ENCODE results near the gene PRMT7. TPM values are rescaled to one million over a fixed set of nuclear protein-coding genes. Genes with fewer than 3 reads are reported as not detected.

The PRMT7 gene
- total RNA-seq, 1 experiment from 2014 or later: 59.3 TPM

GRCh38 chr16:68290450-68290849 is 20.4 kb upstream of the PRMT7 start (continued):
- no peak for TF ChIP-seq ATF6 (CRISPR knock-in tag; IDR thresholded peaks at IDR 0.05)
- no peak for TF ChIP-seq E2F4 (CRISPR knock-in tag; IDR thresholded peaks at IDR 0.05; ENCODE audit: borderline replicate concordance, low read depth)
- TF ChIP-seq TEAD4 (CRISPR knock-in tag; IDR thresholded peaks at IDR 0.05): no peak
- TF ChIP-seq JAZF1 (CRISPR knock-in tag; IDR thresholded peaks at IDR 0.05): no peak

- H3K27me3 Mint-ChIP-seq (ENCODE audit: low read depth): no peaks in the 10 kb centered on the region
- no peak for DNase-seq (ENCODE audit: low spot score)
- ChIA-PET CTCF (interaction anchor here (0.8 to 4.2 kb wide), 2 partner anchors 27 to 38 kb away, joined by 3 to 24 read pairs; partner anchors contain the start of gene SLC7A6), POLR2A (no interaction called here)
- H3K9me3 Mint-ChIP-seq: no peaks in the 10 kb centered on the region
- peaks cover 32% of the 10 kb centered on the region for H3K36me3 Mint-ChIP-seq
- no peak overlapping the region for H3K4me3 Mint-ChIP-seq
- no peak for TF ChIP-seq ZNF121 (CRISPR knock-in tag; IDR thresholded peaks at IDR 0.05)
- no peak for TF ChIP-seq GRHL2 (CRISPR knock-in tag; IDR thresholded peaks at IDR 0.05; ENCODE audit: insufficient replicate concordance, severe bottlenecking)
- TF ChIP-seq MYBL2 (CRISPR knock-in tag; IDR thresholded peaks at IDR 0.05): no peak
- TF ChIP-seq SMAD4 (CRISPR knock-in tag; IDR thresholded peaks at IDR 0.05): no peak
- TF ChIP-seq NR3C1 (CRISPR knock-in tag; conservative IDR thresholded peaks at IDR 0.05; ENCODE audit: low read depth): no peak
- no peak for TF ChIP-seq CREB1 (CRISPR knock-in tag; IDR thresholded peaks at IDR 0.05)
- no peak for TF ChIP-seq ZNF219 (CRISPR knock-in tag; IDR thresholded peaks at IDR 0.05; ENCODE audit: borderline replicate concordance)
- no peak for TF ChIP-seq ERG (CRISPR knock-in tag; IDR thresholded peaks at IDR 0.05)
- no peak for TF ChIP-seq FOXJ3 (CRISPR knock-in tag; IDR thresholded peaks at IDR 0.05; ENCODE audit: borderline replicate concordance)
- no peak for TF ChIP-seq ZNF263 (CRISPR knock-in tag; IDR thresholded peaks at IDR 0.05; ENCODE audit: low read depth)
- TF ChIP-seq ZNF232 (CRISPR knock-in tag; IDR thresholded peaks at IDR 0.05): no peak
- TF ChIP-seq ZBTB43 (CRISPR knock-in tag; IDR thresholded peaks at IDR 0.05): no peak
- TF ChIP-seq HMGXB4 (CRISPR knock-in tag; IDR thresholded peaks at IDR 0.05): no peak
- H3K4me1 Mint-ChIP-seq: peaks cover 8% of the 10 kb centered on the region
- no peak for ATAC-seq
- no peak overlapping the region for H3K27ac Mint-ChIP-seq
Measured at GRCh38 chr16:68291227-68291626, 19.6 kb upstream of the PRMT7 start.

GRCh38 chr16:68292425-68292824 is 18.4 kb upstream of the PRMT7 start:
- H3K4me3 Mint-ChIP-seq: no peak overlapping the region
- CTCF ChIA-PET: interaction anchor here (1.7 kb wide), 1 partner anchor 31 kb away, joined by 5 read pairs; no protein-coding TSS in a partner anchor
- no peaks in the 10 kb centered on the region for H3K9me3 Mint-ChIP-seq
- H3K4me1 Mint-ChIP-seq: peaks cover 8% of the 10 kb centered on the region
- H3K27ac Mint-ChIP-seq: no peak overlapping the region
- H3K27me3 Mint-ChIP-seq (ENCODE audit: low read depth): no peaks in the 10 kb centered on the region
- TF ChIP-seq CREM (CRISPR knock-in tag; IDR thresholded peaks at IDR 0.05) (no peak), ZNF121 (CRISPR knock-in tag; IDR thresholded peaks at IDR 0.05) (peak; percentile 6; the same call in 1 of the 2 replicates)
- peaks cover 30% of the 10 kb centered on the region for H3K36me3 Mint-ChIP-seq
- POLR2A ChIA-PET: no interaction called here
- ATAC-seq (no peak), DNase-seq (ENCODE audit: low spot score) (no peak)
